Fibroblast of upper back skin (primary cell): ENCODE results near the gene RPL37.
"Not testable (repeated sequence)": the region's sequence is repeated elsewhere in the genome, so short reads cannot be mapped to it uniquely, and the experiment has no call there.

Experiments used
- DNase-seq: peaks from one replicate; pipeline ENCODE4 v3.0.0-alpha.2; 2013

RPL37 gene

GRCh38 chr5:40832345-40832744, 2.7 kb downstream of the RPL37 start:
- no peak for DNase-seq

- no peak for DNase-seq
Observed at GRCh38 chr5:40831346-40832210, 3.4 kb downstream of the RPL37 start.

GRCh38 chr5:40829748-40830533, 5.1 kb downstream of the RPL37 start:
- no peak for DNase-seq

GRCh38 chr5:40828690-40829661, 6.0 kb downstream of the RPL37 start:
- DNase-seq, result no peak

- no peak for DNase-seq
Observed at GRCh38 chr5:40828021-40828631, 6.9 kb downstream of the RPL37 start.

- no peak for DNase-seq
Observed at GRCh38 chr5:40827188-40827977, 7.6 kb downstream of the RPL37 start.

GRCh38 chr5:40826489-40827187, 8.4 kb downstream of the RPL37 start:
- no peak for DNase-seq

GRCh38 chr5:40825461-40826043, 9.5 kb downstream of the RPL37 start:
- DNase-seq, result not testable (repeated sequence)

- no peak for DNase-seq
Observed at GRCh38 chr5:40823459-40823858, 11.6 kb downstream of the RPL37 start.

GRCh38 chr5:40813698-40814281, 21.2 kb downstream of the RPL37 start:
- DNase-seq, result no peak

- DNase-seq, result no peak
Observed at GRCh38 chr5:40812125-40812524, 22.9 kb downstream of the RPL37 start.

GRCh38 chr5:40801771-40802562, 33.1 kb downstream of the RPL37 start:
- DNase-seq, result no peak

GRCh38 chr5:40799258-40799657, 35.8 kb downstream of the RPL37 start:
- no peak for DNase-seq

- no peak for DNase-seq
Observed at GRCh38 chr5:40798801-40799210, 36.2 kb downstream of the RPL37 start.

- peak; percentile 87 for DNase-seq
Observed at GRCh38 chr5:40798012-40798800, 36.8 kb downstream of the RPL37 start, which contains the start of gene PRKAA1. TSS of gene PRKAA1 (minus strand) at chr5:40798374. CDS start at chr5:40798189, 185 bp downstream.

GRCh38 chr5:40797273-40798011, 37.6 kb downstream of the RPL37 start:
- peak; percentile 72 for DNase-seq

- DNase-seq, result peak; percentile 51
Observed at GRCh38 chr5:40796487-40796889, 38.5 kb downstream of the RPL37 start.
